AG10803 (cell line): ENCODE results near the gene APOH.

ENCODE experiments used
- DNase-seq: peaks from one replicate; pipeline ENCODE4 v3.0.0; 2010; ENCODE audit warnings: low read depth
- H3K4me3 ChIP-seq: 2 replicates; pipeline ENCODE4 v1.5.1; 2011; ENCODE audit warnings: mild to moderate bottlenecking, low read length, control low read depth
- TF ChIP-seq, protein P1 (sequence below): conservative IDR thresholded peaks from 2 replicates; pipeline ENCODE4 v1.5.1; 2011; ENCODE audit warnings: mild to moderate bottlenecking, low read length, control low read depth, inconsistent platforms

APOH gene

GRCh38 chr17:66235377-66235994 lies 6.3 kb upstream of the APOH start:
- TF ChIP-seq, protein P1, sequence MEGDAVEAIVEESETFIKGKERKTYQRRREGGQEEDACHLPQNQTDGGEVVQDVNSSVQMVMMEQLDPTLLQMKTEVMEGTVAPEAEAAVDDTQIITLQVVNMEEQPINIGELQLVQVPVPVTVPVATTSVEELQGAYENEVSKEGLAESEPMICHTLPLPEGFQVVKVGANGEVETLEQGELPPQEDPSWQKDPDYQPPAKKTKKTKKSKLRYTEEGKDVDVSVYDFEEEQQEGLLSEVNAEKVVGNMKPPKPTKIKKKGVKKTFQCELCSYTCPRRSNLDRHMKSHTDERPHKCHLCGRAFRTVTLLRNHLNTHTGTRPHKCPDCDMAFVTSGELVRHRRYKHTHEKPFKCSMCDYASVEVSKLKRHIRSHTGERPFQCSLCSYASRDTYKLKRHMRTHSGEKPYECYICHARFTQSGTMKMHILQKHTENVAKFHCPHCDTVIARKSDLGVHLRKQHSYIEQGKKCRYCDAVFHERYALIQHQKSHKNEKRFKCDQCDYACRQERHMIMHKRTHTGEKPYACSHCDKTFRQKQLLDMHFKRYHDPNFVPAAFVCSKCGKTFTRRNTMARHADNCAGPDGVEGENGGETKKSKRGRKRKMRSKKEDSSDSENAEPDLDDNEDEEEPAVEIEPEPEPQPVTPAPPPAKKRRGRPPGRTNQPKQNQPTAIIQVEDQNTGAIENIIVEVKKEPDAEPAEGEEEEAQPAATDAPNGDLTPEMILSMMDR: no peak
- no peak overlapping the region for H3K4me3 ChIP-seq
- DNase-seq: no peak

GRCh38 chr17:66234611-66235010 lies 5.4 kb upstream of the APOH start:
- TF ChIP-seq, protein P1: no peak
- no peak overlapping the region for H3K4me3 ChIP-seq
- no peak for DNase-seq

- DNase-seq: no peak
- TF ChIP-seq, protein P1: no peak
- no peak overlapping the region for H3K4me3 ChIP-seq
These were observed 4.0 kb upstream of the APOH start for GRCh38 chr17:66233023-66233753.

DNA sequence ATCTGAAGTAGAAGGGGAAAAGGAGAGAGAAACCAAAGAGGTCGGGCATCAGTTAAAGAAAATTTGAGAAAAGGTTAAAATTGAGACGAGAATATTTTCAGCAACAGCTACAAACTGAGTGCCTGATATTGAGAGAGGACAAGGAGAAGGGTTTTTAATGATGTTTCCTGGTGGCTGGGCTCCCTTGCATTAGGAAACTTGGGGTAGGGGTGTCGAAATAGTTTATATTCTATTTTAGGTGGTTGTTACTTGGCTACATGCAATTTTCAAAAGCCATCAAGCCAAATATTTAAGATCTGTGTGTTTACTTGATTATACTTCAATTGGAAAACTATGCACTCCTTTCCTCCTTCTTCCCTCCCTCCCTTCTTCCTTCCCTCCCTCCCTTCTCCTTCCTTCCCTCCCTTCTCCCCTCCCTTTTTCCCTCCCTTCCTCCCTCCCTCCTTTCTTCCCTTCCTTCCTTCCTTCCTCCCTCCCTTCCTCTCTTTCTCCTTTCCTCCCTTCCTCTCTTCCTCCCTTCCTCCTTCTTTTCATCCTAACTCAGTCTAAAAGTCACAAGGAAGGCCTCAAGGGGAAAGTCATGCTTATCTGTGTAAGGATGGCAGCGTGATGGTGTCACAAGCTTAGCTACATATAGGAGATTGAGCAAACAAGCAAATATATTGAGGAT lies 1.8 kb upstream of the APOH start:
- TF ChIP-seq, protein P1: no peak
- H3K4me3 ChIP-seq: no peak overlapping the region
- peak; percentile 31 for DNase-seq

GRCh38 chr17:66229783-66230538 lies 746 bp upstream of the APOH start:
- H3K4me3 ChIP-seq: no peak overlapping the region
- no peak for DNase-seq
- TF ChIP-seq, protein P1: no peak

DNA sequence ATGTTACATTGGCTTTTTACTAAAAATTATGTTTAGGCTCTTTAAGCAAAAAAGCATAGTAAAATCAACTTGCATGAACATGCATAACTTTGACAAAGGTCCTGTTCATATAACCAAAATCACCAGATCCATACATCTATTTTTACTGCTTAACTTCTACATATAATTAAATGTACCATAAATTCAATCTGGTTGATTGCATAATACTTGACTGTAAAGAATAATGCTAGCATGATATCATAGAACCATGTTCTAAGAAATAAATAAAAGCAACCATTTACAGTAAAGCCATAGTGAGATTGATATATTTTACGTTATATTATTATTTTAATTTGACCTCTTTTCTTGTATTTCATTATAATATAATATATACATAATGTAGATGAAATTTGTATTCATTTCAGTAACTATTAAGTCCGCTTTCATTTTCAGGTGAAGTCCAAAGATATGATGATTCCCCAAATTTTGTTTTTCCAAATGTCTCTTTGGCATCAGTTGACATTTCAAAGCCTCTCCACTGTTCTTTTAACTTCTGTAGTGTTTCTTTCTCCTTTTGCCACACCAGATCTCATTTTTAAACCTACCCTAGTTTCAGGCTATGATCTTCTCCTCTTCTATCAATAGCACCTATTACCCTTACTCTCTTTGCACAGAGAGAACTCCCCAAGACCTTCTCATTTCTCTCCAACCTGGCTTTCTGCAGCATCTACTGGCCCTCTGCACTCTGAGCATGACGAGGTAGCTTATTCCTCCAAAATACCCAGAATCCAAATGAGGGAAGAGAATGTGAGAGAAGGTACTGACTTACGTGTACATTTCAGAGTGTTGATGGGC lies 1.8 kb downstream of the APOH start:
- H3K4me3 ChIP-seq: no peak overlapping the region
- TF ChIP-seq, protein P1: no peak
- no peak for DNase-seq
